Measurements from ENCODE around the gene CDC42BPA. TPM values are rescaled to one million over a fixed set of nuclear protein-coding genes. Genes with fewer than 3 reads are reported as not detected.

CDC42BPA gene
- polyA plus RNA-seq, 3 donors: 0.20 to 0.45 (median 0.39) TPM

DNA sequence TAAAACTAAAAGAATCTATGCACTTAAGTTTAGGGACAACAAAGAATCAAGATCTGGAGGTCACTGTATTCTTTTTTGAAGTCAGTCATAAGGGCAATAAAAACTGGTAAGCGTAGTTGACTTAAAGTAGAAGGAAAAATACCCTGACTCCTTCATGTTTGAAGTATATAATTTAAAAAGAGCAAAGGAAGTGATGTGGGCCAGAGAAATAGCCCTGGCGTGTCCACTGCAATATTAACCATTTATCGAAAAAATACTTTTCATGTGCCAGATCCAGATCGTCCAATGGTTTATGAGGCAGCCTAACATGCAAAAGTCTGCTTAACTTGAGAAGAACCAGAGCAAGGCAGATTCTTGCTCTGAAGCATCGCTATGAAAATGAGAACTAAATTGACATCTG lies 216.2 kb downstream of the CDC42BPA start:
- Histone ChIP-seq H3K79me2 (ENCODE audit: insufficient read depth, low read length) (no peaks in the 10 kb centered on the region), H3K27me3 (ENCODE audit: control insufficient read depth in 2 of 2, insufficient read depth in 2 of 2, low read length in 2 of 2) (no peaks in the 10 kb centered on the region), H4K20me1 (ENCODE audit: insufficient read depth, low read length) (no peaks in the 10 kb centered on the region), H3K4me2 (replicated peaks; ENCODE audit: extremely low read depth, low read length, poor library complexity, severe bottlenecking) (no peak overlapping the region), H3K36me3 (replicated peaks in 1 of 2; ENCODE audit: control insufficient read depth in 1 of 2, insufficient read depth in 2 of 2, low read length in 2 of 2) (no peaks in the 10 kb centered on the region), H3K4me3 (replicated peaks in 1 of 3; ENCODE audit: low read depth in 2 of 3, low read length in 3 of 3) (no peak overlapping the region), H3K4me1 (ENCODE audit: control insufficient read depth in 1 of 2, insufficient read depth in 2 of 2, low read length in 2 of 2) (no peaks in the 10 kb centered on the region), H3K27ac (ENCODE audit: low read depth in 1 of 2, low read length in 2 of 2) (no peak overlapping the region), H3K9ac (ENCODE audit: insufficient read depth, low read length, poor library complexity, severe bottlenecking) (no peak overlapping the region), H3K9me3 (replicated peaks in 1 of 2; ENCODE audit: control insufficient read depth in 1 of 2, insufficient read depth in 1 of 2, low read length in 2 of 2) (no peaks in the 10 kb centered on the region), H2AFZ (ENCODE audit: insufficient read depth, low read depth, low read length, poor library complexity, severe bottlenecking) (no peak overlapping the region)
- no peak for DNase-seq
- Mint-ChIP-seq H3K4me3 (no peak overlapping the region), H3K36me3 (no peaks in the 10 kb centered on the region), H3K9me3 (no peaks in the 10 kb centered on the region), H3K27ac (no peak overlapping the region), H3K4me1 (no peaks in the 10 kb centered on the region), H3K27me3 (ENCODE audit: low read depth in 3 of 3) (no peaks in the 10 kb centered on the region)
- WGBS (ENCODE audit: insufficient coverage): 100% methylated on average over 2 of the region's 5 CpGs
- TF ChIP-seq, protein P1, sequence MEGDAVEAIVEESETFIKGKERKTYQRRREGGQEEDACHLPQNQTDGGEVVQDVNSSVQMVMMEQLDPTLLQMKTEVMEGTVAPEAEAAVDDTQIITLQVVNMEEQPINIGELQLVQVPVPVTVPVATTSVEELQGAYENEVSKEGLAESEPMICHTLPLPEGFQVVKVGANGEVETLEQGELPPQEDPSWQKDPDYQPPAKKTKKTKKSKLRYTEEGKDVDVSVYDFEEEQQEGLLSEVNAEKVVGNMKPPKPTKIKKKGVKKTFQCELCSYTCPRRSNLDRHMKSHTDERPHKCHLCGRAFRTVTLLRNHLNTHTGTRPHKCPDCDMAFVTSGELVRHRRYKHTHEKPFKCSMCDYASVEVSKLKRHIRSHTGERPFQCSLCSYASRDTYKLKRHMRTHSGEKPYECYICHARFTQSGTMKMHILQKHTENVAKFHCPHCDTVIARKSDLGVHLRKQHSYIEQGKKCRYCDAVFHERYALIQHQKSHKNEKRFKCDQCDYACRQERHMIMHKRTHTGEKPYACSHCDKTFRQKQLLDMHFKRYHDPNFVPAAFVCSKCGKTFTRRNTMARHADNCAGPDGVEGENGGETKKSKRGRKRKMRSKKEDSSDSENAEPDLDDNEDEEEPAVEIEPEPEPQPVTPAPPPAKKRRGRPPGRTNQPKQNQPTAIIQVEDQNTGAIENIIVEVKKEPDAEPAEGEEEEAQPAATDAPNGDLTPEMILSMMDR (IDR thresholded peaks at IDR 0.05): no peak
- intact Hi-C loops (cut with micrococcal nuclease): no loop called here

DNA sequence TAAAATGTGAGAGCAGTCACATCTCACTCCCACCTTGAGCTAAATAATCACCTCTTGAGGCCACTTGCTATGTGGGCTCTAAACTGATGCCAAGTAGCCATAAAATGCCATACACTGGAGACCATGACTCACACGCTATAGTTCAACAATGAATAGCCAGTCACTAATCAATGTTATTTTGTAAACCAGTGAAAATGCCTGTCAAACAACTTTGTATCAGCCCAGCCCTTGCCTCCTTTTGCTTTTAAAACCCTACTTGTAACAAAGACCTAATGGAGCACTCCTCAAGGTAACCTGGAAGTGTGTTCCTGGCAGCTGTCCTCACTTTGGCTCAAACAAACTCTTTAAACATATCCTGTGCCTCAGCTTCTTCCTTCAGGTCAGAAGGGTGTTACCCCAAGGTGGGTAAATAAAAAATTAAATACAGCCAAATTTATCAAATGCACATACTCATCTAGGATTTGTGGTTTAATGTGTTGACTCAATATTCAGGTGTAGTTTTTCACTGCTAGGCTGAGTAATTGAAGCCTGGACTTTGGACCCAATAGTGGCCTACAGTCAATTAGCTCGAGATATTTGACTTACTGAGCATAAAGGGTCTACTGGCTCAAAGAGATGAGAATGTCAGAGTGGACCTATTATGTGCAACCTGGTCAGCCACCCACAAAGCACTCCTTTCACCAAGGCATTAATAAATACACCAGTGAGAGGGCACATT lies 223.9 kb downstream of the CDC42BPA start:
- Histone ChIP-seq H3K4me2 (replicated peaks; ENCODE audit: extremely low read depth, low read length, poor library complexity, severe bottlenecking) (no peak overlapping the region), H3K9me3 (replicated peaks in 1 of 2; ENCODE audit: control insufficient read depth in 1 of 2, insufficient read depth in 1 of 2, low read length in 2 of 2) (no peaks in the 10 kb centered on the region), H4K20me1 (ENCODE audit: insufficient read depth, low read length) (no peaks in the 10 kb centered on the region), H3K79me2 (ENCODE audit: insufficient read depth, low read length) (no peaks in the 10 kb centered on the region), H3K36me3 (replicated peaks in 1 of 2; ENCODE audit: control insufficient read depth in 1 of 2, insufficient read depth in 2 of 2, low read length in 2 of 2) (no peaks in the 10 kb centered on the region), H3K4me1 (ENCODE audit: control insufficient read depth in 1 of 2, insufficient read depth in 2 of 2, low read length in 2 of 2) (no peaks in the 10 kb centered on the region), H2AFZ (ENCODE audit: insufficient read depth, low read depth, low read length, poor library complexity, severe bottlenecking) (no peak overlapping the region), H3K9ac (ENCODE audit: insufficient read depth, low read length, poor library complexity, severe bottlenecking) (no peak overlapping the region), H3K27me3 (ENCODE audit: control insufficient read depth in 2 of 2, insufficient read depth in 2 of 2, low read length in 2 of 2) (no peaks in the 10 kb centered on the region), H3K27ac (ENCODE audit: low read depth in 1 of 2, low read length in 2 of 2) (no peak overlapping the region), H3K4me3 (replicated peaks in 1 of 3; ENCODE audit: low read depth in 2 of 3, low read length in 3 of 3) (no peak overlapping the region)
- Mint-ChIP-seq H3K27ac (no peak overlapping the region), H3K27me3 (ENCODE audit: low read depth in 3 of 3) (no peaks in the 10 kb centered on the region), H3K4me3 (no peak overlapping the region), H3K4me1 (no peaks in the 10 kb centered on the region), H3K9me3 (peaks cover 0 to 3% (median 0%) of the 10 kb centered on the region in 7 donors), H3K36me3 (no peaks in the 10 kb centered on the region)
- no peak for DNase-seq
- TF ChIP-seq, protein P1 (IDR thresholded peaks at IDR 0.05): no peak
- intact Hi-C loops (cut with micrococcal nuclease): no loop called here
- 100% methylated on average over 1 of the region's 2 CpGs for WGBS (ENCODE audit: insufficient coverage)
